SH-SY5Y (cell line): ENCODE results near the gene DNAH17.

Source experiments
- GATA2 ChIP-seq: IDR thresholded peaks from 2 replicates; pipeline ENCODE4 v1.6.1; 2011; ENCODE audit warnings: mild to moderate bottlenecking, low read depth, low read length
- GATA3 ChIP-seq: IDR thresholded peaks from 2 replicates; pipeline ENCODE4 v1.6.1; 2011; ENCODE audit warnings: low read depth, mild to moderate bottlenecking, low read length, moderate library complexity

- no peak for TF ChIP-seq GATA2
- no peak for TF ChIP-seq GATA3
These were observed 157.0 kb downstream of the DNAH17 start for GRCh38 chr17:78419970-78420815.
